RWPE2 (cell line): ENCODE results near the gene TDRD15.

Source experiments
- ATAC-seq: fragments of 200-7000 bp; cut with Tn5 transposase; 3 replicates; pipeline ENCODE4 v1.9.1; 2021; ENCODE audit warnings: low read depth
- DNase-seq: peaks from one replicate; pipeline ENCODE4 v3.0.0-alpha.2; 2020; ENCODE audit warnings: low spot score
- H3K27ac ChIP-seq: fragments of 450-650 bp; 2 replicates; pipeline ENCODE4 v1.5.1; 2017; ENCODE audit warnings: mild to moderate bottlenecking; ENCODE audit not compliant: poor library complexity, severe bottlenecking
- H3K27me3 ChIP-seq: fragments of 250-450 bp; sonication (Bioruptor Pico); 2 replicates; pipeline ENCODE4 v1.5.1; 2021; ENCODE audit warnings: mild to moderate bottlenecking, moderate library complexity; ENCODE audit not compliant: insufficient read depth, poor library complexity, severe bottlenecking
- H3K36me3 ChIP-seq: fragments of 250-450 bp; sonication (Bioruptor Pico); 2 replicates; pipeline ENCODE4 v1.5.1; 2020; ENCODE audit warnings: low read depth, mild to moderate bottlenecking, moderate library complexity
- H3K4me1 ChIP-seq: fragments of 250-450 bp; sonication (Bioruptor Pico); 2 replicates; pipeline ENCODE4 v1.5.1; 2021; ENCODE audit warnings: mild to moderate bottlenecking, moderate library complexity; ENCODE audit not compliant: insufficient read depth, poor library complexity, severe bottlenecking
- H3K4me3 ChIP-seq: fragments of 250-450 bp; sonication (Bioruptor Pico); 2 replicates; pipeline ENCODE4 v1.5.1; 2021; ENCODE audit warnings: mild to moderate bottlenecking, moderate library complexity; ENCODE audit not compliant: severe bottlenecking
- H3K9me3 ChIP-seq: fragments of 250-450 bp; sonication (Bioruptor Pico); 2 replicates; pipeline ENCODE4 v1.5.1; 2021; ENCODE audit warnings: mild to moderate bottlenecking, moderate library complexity; ENCODE audit not compliant: severe bottlenecking
- TF ChIP-seq, protein P1 (sequence below): fragments of 450-650 bp; IDR thresholded peaks from one replicate; pipeline ENCODE4 v1.5.1; 2017; ENCODE audit warnings: mild to moderate bottlenecking, moderate library complexity; ENCODE audit not compliant: poor library complexity, severe bottlenecking

Gene TDRD15

GRCh38 chr2:21123473-21124393 lies at the start of gene TDRD15:
Gene TDRD15, plus strand, starts transcription at chr2:21123968. Its CDS starts 13,500 bp downstream, at chr2:21137468.
- no peaks in the 10 kb centered on the region for H3K27me3 ChIP-seq
- TF ChIP-seq, protein P1, sequence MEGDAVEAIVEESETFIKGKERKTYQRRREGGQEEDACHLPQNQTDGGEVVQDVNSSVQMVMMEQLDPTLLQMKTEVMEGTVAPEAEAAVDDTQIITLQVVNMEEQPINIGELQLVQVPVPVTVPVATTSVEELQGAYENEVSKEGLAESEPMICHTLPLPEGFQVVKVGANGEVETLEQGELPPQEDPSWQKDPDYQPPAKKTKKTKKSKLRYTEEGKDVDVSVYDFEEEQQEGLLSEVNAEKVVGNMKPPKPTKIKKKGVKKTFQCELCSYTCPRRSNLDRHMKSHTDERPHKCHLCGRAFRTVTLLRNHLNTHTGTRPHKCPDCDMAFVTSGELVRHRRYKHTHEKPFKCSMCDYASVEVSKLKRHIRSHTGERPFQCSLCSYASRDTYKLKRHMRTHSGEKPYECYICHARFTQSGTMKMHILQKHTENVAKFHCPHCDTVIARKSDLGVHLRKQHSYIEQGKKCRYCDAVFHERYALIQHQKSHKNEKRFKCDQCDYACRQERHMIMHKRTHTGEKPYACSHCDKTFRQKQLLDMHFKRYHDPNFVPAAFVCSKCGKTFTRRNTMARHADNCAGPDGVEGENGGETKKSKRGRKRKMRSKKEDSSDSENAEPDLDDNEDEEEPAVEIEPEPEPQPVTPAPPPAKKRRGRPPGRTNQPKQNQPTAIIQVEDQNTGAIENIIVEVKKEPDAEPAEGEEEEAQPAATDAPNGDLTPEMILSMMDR: no peak
- no peak within 1 kb of the TSS for H3K4me3 ChIP-seq
- no peak for ATAC-seq
- H3K4me1 ChIP-seq: no peaks in the 10 kb centered on the region
- no peak within 1 kb of the TSS for H3K27ac ChIP-seq
- no peaks in the 10 kb centered on the region for H3K9me3 ChIP-seq
- no peak for DNase-seq
- H3K36me3 ChIP-seq: no peaks in the 10 kb centered on the region

DNA sequence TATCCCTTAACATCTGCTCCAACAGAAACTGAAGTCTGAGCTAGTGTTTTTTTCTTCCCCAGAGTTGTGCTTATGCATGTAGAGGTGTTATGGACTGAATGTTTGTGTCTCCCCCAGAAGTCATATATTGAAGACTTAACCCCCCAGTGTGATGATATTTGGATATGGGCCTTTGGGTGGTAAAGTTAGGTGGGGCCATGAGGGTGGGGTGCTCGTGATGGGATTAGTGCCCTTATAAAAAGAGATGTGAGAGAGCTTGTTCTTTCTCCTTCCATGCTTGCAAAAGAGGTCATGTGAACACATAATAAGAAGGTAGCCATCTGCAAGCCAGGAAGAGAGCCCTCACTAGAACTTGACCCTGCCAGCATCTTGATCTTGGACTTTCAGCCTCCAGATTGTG lies 45.5 kb upstream of the TDRD15 start:
- Histone ChIP-seq H3K27ac (no peak overlapping the region), H3K27me3 (no peaks in the 10 kb centered on the region), H3K36me3 (no peaks in the 10 kb centered on the region), H3K4me1 (no peaks in the 10 kb centered on the region), H3K4me3 (no peak overlapping the region), H3K9me3 (no peaks in the 10 kb centered on the region)
- no peak for DNase-seq
- no peak for ATAC-seq
- TF ChIP-seq, protein P1: no peak

GRCh38 chr2:21083482-21083881 lies 40.3 kb upstream of the TDRD15 start:
- no peaks in the 10 kb centered on the region for H3K4me1 ChIP-seq
- DNase-seq: no peak
- H3K36me3 ChIP-seq: no peaks in the 10 kb centered on the region
- no peaks in the 10 kb centered on the region for H3K27me3 ChIP-seq
- TF ChIP-seq, protein P1: no peak
- H3K9me3 ChIP-seq: no peaks in the 10 kb centered on the region
- ATAC-seq: no peak
- no peak overlapping the region for H3K27ac ChIP-seq
- H3K4me3 ChIP-seq: no peak overlapping the region

GRCh38 chr2:21084401-21084800 lies 39.4 kb upstream of the TDRD15 start:
- ATAC-seq (no peak), DNase-seq (no peak)
- no peaks in the 10 kb centered on the region for H3K36me3 ChIP-seq
- H3K27ac ChIP-seq: no peak overlapping the region
- H3K4me1 ChIP-seq: no peaks in the 10 kb centered on the region
- H3K4me3 ChIP-seq: no peak overlapping the region
- TF ChIP-seq, protein P1: no peak
- H3K9me3 ChIP-seq: no peaks in the 10 kb centered on the region
- H3K27me3 ChIP-seq: no peaks in the 10 kb centered on the region
